CD4-positive, alpha-beta T cell treated with Interleukin-15 for 4 hours (primary cell): ENCODE data around the gene ADD3.
"Not testable (repeated sequence)": the region's sequence is repeated elsewhere in the genome, so short reads cannot be mapped to it uniquely, and the experiment has no call there.

Experiments
- DNase-seq: peaks from one replicate; pipeline ENCODE4 v3.0.0-alpha.2; 2020; ENCODE audit warnings: low spot score

The ADD3 gene

GRCh38 chr10:110109511-110109910 is 101.7 kb downstream of the ADD3 start:
- DNase-seq: no peak

GRCh38 chr10:110110338-110110737 is 102.6 kb downstream of the ADD3 start:
- no peak for DNase-seq

GRCh38 chr10:110113670-110114337 is 106.0 kb downstream of the ADD3 start:
- DNase-seq: no peak

GRCh38 chr10:110114668-110115067 is 106.9 kb downstream of the ADD3 start:
- DNase-seq: not testable (repeated sequence)

- DNase-seq: no peak
Measured at GRCh38 chr10:110115784-110116520, 108.2 kb downstream of the ADD3 start.

GRCh38 chr10:110118891-110119621 is 111.3 kb downstream of the ADD3 start:
- DNase-seq: no peak

- no peak for DNase-seq
Measured at GRCh38 chr10:110123594-110123993, 115.8 kb downstream of the ADD3 start.

- DNase-seq: no peak
Measured at GRCh38 chr10:110129490-110129889, 121.7 kb downstream of the ADD3 start.

GRCh38 chr10:110134917-110135316 is 127.1 kb downstream of the ADD3 start:
- no peak for DNase-seq

- not testable (repeated sequence) for DNase-seq
Measured at GRCh38 chr10:110135836-110136235, 128.1 kb downstream of the ADD3 start.

- DNase-seq: peak; percentile 56
Measured at GRCh38 chr10:110137142-110137545, 129.4 kb downstream of the ADD3 start.

GRCh38 chr10:110138197-110138812 is 130.5 kb downstream of the ADD3 start:
- peak; percentile 80 for DNase-seq

- no peak for DNase-seq
Measured at GRCh38 chr10:110141185-110141584, 133.4 kb downstream of the ADD3 start.

- no peak for DNase-seq
Measured at GRCh38 chr10:110141871-110142635, 134.3 kb downstream of the ADD3 start.

- DNase-seq: no peak
Measured at GRCh38 chr10:110142965-110143364, 135.2 kb downstream of the ADD3 start.

GRCh38 chr10:110144507-110144906 is 136.7 kb downstream of the ADD3 start:
- no peak for DNase-seq

GRCh38 chr10:110147961-110148360 is 140.2 kb downstream of the ADD3 start:
- DNase-seq: no peak

- DNase-seq: no peak
Measured at GRCh38 chr10:110149259-110149658, 141.5 kb downstream of the ADD3 start.

- no peak for DNase-seq
Measured at GRCh38 chr10:110150046-110150445, 142.3 kb downstream of the ADD3 start.

- DNase-seq: no peak
Measured at GRCh38 chr10:110150981-110151380, 143.2 kb downstream of the ADD3 start.

GRCh38 chr10:110151467-110151866 is 143.7 kb downstream of the ADD3 start:
- no peak for DNase-seq

- no peak for DNase-seq
Measured at GRCh38 chr10:110151971-110152370, 144.2 kb downstream of the ADD3 start.
